Measurements from ENCODE around the gene KRT13.

DNA sequence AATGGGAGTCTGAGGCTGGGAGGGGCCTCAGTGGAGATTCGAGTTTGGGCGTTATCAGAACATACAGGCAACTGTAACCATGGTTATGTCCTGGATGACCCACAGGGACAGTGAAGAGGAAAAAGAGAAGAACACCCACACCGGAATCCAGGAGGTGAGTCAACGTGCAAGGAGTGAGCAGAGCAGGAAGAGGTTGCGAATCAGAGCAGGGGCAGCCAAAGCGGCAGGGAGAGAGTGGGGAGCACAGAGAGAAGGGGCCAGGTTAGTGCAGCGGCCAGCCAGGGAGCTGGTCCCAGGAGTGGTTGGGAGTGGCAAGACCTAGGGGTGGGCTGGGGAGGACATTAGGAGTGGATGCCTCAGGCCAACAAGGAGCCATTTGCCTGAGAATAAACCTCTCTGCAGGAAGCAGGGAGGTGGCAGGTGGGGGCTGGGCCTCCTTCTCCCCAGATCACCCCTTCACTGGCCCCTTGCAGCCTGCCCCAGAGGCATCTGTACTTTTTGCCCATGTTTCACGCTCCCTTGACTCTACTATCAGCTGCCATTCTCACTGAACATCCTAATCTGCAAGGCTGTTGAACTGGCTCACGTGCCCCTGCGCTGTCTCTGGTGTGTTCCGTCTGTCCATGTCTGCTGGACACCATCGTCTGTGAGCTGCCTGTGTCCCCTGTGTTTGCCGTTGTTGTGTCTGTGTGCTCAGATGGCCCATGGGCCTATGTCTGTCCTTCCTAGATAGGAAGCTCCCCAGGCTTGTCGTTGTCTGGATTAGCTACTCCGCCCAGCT lies 5.1 kb downstream of the KRT13 start:
- TF ChIP-seq CTCF (IDR thresholded peaks at IDR 0.05) (no peak), POLR2A (IDR thresholded peaks at IDR 0.05) (no peak)

All from breast epithelium (tissue), 3 donors.